ENCODE results near the gene A4GNT. TPM values are rescaled to one million over a fixed set of nuclear protein-coding genes. Genes with fewer than 3 reads are reported as not detected.

The A4GNT gene
- total RNA-seq, 1 donor from 2014 or later, result not detected

GRCh38 chr3:138140940-138141339 lies 8.8 kb upstream of the A4GNT start:
- Histone ChIP-seq H3K27ac (no peak overlapping the region), H3K27me3 (no peaks in the 10 kb centered on the region), H3K4me1 (no peaks in the 10 kb centered on the region), H3K4me3 (no peak overlapping the region), H3K9me3 (no peaks in the 10 kb centered on the region), H3K36me3 (no peaks in the 10 kb centered on the region)
- no peak for DNase-seq (ENCODE audit: extremely low spot score in 2 of 2)
- intact Hi-C loops (cut with DNase I), result no loop called here
- TF ChIP-seq POLR2A (IDR thresholded peaks at IDR 0.05), result no peak

GRCh38 chr3:138139691-138140090 lies 7.5 kb upstream of the A4GNT start:
- no peak for DNase-seq (ENCODE audit: extremely low spot score in 2 of 2)
- Histone ChIP-seq H3K4me1 (no peaks in the 10 kb centered on the region), H3K9me3 (no peaks in the 10 kb centered on the region), H3K27ac (no peak overlapping the region), H3K27me3 (no peaks in the 10 kb centered on the region), H3K4me3 (no peak overlapping the region), H3K36me3 (no peaks in the 10 kb centered on the region)
- intact Hi-C loops (cut with DNase I), result no loop called here
- TF ChIP-seq POLR2AphosphoS5 (IDR thresholded peaks at IDR 0.05; ENCODE audit: insufficient read depth in 1 of 2, low read depth in 1 of 2), result no peak
- no peak for TF ChIP-seq CTCF (IDR thresholded peaks at IDR 0.05)
- TF ChIP-seq POLR2A (IDR thresholded peaks at IDR 0.05), result no peak

GRCh38 chr3:138137861-138138260 lies 5.7 kb upstream of the A4GNT start:
- Histone ChIP-seq H3K27ac (no peak overlapping the region), H3K27me3 (no peaks in the 10 kb centered on the region), H3K9me3 (no peaks in the 10 kb centered on the region), H3K36me3 (no peaks in the 10 kb centered on the region), H3K4me3 (no peak overlapping the region), H3K4me1 (no peaks in the 10 kb centered on the region)
- no peak for TF ChIP-seq POLR2AphosphoS5 (IDR thresholded peaks at IDR 0.05; ENCODE audit: insufficient read depth in 1 of 2, low read depth in 1 of 2)
- TF ChIP-seq CTCF (IDR thresholded peaks at IDR 0.05), result no peak
- intact Hi-C loops (cut with DNase I), result no loop called here
- no peak for DNase-seq (ENCODE audit: extremely low spot score in 2 of 2)

- no peaks in the 10 kb centered on the region for H3K36me3 ChIP-seq
- TF ChIP-seq POLR2AphosphoS5 (IDR thresholded peaks at IDR 0.05; ENCODE audit: insufficient read depth in 1 of 2, low read depth in 1 of 2) (no peak), POLR2A (IDR thresholded peaks at IDR 0.05) (no peak), CTCF (IDR thresholded peaks at IDR 0.05) (no peak)
- no peak overlapping the region for H3K27ac ChIP-seq
- no peak overlapping the region for H3K4me3 ChIP-seq
- H3K27me3 ChIP-seq, result no peaks in the 10 kb centered on the region
- no peak for DNase-seq (ENCODE audit: extremely low spot score in 2 of 2)
- intact Hi-C loops (cut with DNase I), result no loop called here
- H3K9me3 ChIP-seq, result no peaks in the 10 kb centered on the region
- no peaks in the 10 kb centered on the region for H3K4me1 ChIP-seq
Observed at GRCh38 chr3:138136201-138136600, 4.0 kb upstream of the A4GNT start.

- H3K36me3 ChIP-seq, result no peaks in the 10 kb centered on the region
- DNase-seq (ENCODE audit: extremely low spot score in 2 of 2), result no peak
- no peaks in the 10 kb centered on the region for H3K4me1 ChIP-seq
- H3K27me3 ChIP-seq, result no peaks in the 10 kb centered on the region
- H3K4me3 ChIP-seq, result no peak overlapping the region
- no peak overlapping the region for H3K27ac ChIP-seq
- H3K9me3 ChIP-seq, result no peaks in the 10 kb centered on the region
- intact Hi-C loops (cut with DNase I), result no loop called here
- TF ChIP-seq CTCF (IDR thresholded peaks at IDR 0.05) (no peak), POLR2AphosphoS5 (IDR thresholded peaks at IDR 0.05; ENCODE audit: insufficient read depth in 1 of 2, low read depth in 1 of 2) (no peak), POLR2A (IDR thresholded peaks at IDR 0.05) (no peak)
Observed at GRCh38 chr3:138135833-138136194, 3.6 kb upstream of the A4GNT start.

Measured in vagina (tissue), 2 donors.